GM19395 (cell line): Measurements from ENCODE around the gene SEMA6C.
"Not testable (repeated sequence)": the region's sequence is repeated elsewhere in the genome, so short reads cannot be mapped to it uniquely, and the experiment has no call there.

Source experiments
- ATAC-seq: cut with Tn5 transposase; IDR thresholded peaks from one replicate; pipeline ENCODE4 v1.9.1; 2021; ENCODE audit warnings: mild to moderate bottlenecking, moderate library complexity; ENCODE audit not compliant: unreplicated experiment

The SEMA6C gene, protein sequence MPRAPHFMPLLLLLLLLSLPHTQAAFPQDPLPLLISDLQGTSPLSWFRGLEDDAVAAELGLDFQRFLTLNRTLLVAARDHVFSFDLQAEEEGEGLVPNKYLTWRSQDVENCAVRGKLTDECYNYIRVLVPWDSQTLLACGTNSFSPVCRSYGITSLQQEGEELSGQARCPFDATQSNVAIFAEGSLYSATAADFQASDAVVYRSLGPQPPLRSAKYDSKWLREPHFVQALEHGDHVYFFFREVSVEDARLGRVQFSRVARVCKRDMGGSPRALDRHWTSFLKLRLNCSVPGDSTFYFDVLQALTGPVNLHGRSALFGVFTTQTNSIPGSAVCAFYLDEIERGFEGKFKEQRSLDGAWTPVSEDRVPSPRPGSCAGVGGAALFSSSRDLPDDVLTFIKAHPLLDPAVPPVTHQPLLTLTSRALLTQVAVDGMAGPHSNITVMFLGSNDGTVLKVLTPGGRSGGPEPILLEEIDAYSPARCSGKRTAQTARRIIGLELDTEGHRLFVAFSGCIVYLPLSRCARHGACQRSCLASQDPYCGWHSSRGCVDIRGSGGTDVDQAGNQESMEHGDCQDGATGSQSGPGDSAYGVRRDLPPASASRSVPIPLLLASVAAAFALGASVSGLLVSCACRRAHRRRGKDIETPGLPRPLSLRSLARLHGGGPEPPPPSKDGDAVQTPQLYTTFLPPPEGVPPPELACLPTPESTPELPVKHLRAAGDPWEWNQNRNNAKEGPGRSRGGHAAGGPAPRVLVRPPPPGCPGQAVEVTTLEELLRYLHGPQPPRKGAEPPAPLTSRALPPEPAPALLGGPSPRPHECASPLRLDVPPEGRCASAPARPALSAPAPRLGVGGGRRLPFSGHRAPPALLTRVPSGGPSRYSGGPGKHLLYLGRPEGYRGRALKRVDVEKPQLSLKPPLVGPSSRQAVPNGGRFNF

DNA sequence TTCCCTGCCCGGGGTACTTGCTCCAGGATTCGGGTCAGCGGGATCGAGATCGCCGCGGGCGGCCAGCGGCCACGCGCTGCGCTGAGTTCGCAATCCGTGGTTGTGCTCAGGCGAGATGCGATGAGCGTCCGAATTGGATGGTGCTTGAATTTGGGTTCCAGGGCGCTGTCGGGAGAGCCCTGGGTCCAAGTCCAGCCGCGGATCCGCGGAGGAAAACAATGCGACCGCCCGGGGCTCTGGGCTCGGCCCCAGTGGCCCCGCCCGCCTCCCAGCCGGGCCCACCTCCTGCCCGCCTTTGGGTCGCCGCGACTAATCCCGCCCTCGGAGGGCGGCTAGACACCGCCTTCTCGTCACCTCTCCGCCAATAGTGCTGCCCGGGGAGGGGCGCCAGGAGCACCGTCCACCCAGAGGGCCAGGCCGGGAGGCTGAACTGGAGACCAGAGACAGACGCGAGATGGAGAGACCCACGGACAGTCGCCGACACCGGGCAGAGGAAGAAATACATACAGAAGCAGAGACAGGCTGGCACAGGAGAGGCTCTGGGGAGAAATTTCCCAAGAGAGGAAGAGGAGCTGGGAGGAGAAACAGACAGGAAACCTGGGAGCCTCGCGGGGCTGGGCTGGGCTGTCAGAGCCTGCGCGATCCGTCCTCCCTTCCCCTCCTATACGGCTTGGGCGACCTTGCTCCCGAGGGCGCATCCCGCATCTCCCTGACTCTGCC, at the start of gene SEMA6C:
SEMA6C (minus strand) TSS at position 220 of the 720 bp plus-strand sequence. CDS start 4,010 bp downstream, outside the sequence.
- peak; percentile 99 for ATAC-seq

GRCh38 chr1:151194894-151195594, 48.6 kb upstream of the SEMA6C start:
- not testable (repeated sequence) for ATAC-seq

GRCh38 chr1:151193856-151194255, 47.4 kb upstream of the SEMA6C start:
- no peak for ATAC-seq

DNA sequence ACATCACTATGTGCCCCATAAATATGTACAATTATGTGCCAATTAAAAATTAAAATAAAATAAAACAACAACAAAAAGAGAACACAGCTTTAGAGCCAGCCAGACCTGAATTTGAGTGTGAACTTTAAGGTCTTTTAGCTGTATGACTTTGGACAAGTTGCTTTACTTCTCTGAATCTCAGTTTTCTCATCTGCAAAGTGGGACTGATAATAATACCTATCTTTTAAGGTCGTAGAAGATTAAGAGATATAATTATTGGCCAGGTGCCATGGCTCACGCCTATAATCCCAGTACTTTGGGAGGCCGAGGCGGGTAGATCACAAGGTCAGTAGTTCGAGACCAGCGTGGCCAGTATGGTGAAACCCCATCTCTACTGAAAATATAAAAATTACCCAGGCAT, 46.9 kb upstream of the SEMA6C start:
- ATAC-seq, result no peak

DNA sequence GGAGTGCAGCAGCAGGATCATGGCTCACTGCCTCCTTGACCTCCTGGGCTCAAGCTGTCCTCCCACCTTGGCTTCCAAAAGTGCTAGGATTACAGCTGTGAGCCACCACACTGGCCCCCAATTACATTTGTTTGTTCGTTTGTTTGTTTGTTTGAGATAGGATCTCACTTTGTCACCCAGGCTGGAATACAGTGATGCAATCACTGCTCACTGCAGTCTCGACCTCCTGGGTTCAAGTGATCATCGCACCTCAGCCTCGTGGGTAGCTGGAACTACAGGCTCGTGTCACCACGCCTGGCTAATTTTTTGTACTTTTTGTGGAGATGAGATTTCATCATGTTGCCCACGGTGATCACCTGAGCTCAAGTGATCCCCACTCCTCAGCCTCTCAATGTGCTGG, 45.6 kb upstream of the SEMA6C start:
- ATAC-seq, result no peak

GRCh38 chr1:151189637-151190445, 43.4 kb upstream of the SEMA6C start, which contains the start of gene VPS72:
Gene VPS72, minus strand, starts transcription at chr1:151190197. Its CDS starts 76 bp downstream, at chr1:151190121.
- ATAC-seq, result peak; percentile 91

- not testable (repeated sequence) for ATAC-seq
These were observed 42.2 kb upstream of the SEMA6C start for GRCh38 chr1:151188667-151189066.

- no peak for ATAC-seq
These were observed 40.8 kb upstream of the SEMA6C start for GRCh38 chr1:151187205-151187604.

DNA sequence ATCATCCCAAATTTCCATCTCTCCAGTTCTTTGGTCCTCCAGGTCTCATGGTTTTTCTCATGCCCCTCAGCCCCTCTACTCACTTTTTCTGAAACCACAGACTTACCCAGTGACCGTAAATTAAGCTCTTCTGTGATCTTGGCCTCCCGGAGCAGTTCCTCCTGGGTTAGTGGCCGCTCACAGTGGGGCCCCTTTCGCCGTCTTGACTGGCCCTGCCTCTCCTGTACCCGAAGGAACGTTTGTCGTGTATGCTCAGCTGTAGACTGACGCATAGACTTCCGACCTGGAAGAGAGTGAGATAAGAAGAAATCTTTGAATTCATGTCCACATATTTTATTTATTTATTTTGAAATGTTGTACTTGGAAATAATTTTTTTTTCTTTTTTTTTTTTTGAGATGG, 37.8 kb upstream of the SEMA6C start:
- ATAC-seq, result no peak

DNA sequence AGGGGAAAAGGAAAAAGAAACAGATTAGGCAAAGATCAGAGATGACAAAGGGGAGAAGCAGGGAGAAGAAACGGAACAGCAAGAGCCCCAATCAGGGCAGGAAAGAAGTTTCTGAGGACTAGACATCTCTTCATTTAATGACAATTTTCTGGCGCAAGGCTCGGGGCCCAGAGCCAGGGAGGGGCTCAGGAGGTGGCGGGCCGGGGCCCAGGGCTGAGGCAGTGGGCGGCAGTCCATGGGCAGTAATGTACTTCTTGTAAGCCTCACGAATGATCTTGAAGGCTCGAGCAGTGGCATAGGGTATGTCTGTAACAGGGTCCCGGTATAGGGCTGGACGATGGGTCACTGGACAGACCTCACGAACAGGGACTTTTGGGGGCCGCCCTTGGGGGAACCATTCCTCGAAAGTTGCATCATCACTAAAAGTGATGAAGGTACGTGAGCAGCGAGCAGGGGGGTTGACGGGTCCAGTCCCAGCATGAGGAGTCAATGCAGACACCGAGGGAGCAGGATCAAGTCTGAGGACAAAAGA, 30.1 kb upstream of the SEMA6C start:
- ATAC-seq, result no peak

- no peak for ATAC-seq
These were observed 29.4 kb upstream of the SEMA6C start, which contains the start of gene TMOD4 for GRCh38 chr1:151175863-151176262. Gene TMOD4, minus strand, starts transcription at chr1:151175981. Its CDS starts 1,106 bp downstream, at chr1:151174875.

GRCh38 chr1:151175041-151175741, 28.8 kb upstream of the SEMA6C start:
- no peak for ATAC-seq

DNA sequence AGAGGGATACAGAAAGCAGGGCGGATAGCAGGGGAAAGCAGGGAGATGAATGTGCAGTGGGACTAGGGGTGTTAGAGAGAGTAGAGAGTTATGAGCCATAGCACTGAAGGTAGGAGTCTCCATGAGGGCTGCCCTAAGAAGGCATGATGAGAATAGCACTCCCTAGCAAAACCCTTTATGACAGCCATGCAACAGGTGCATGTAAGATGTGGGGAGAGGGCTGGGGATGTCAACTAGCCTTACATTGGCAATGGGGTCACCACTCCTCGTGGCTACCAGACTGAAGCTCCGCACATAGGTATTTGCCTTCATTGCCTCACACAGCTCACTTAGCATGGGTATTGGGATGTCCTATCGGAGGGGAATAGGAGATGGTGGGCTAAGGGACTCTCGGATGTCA, 24.8 kb upstream of the SEMA6C start:
- no peak for ATAC-seq

GRCh38 chr1:151167116-151167515, 20.7 kb upstream of the SEMA6C start:
- no peak for ATAC-seq

DNA sequence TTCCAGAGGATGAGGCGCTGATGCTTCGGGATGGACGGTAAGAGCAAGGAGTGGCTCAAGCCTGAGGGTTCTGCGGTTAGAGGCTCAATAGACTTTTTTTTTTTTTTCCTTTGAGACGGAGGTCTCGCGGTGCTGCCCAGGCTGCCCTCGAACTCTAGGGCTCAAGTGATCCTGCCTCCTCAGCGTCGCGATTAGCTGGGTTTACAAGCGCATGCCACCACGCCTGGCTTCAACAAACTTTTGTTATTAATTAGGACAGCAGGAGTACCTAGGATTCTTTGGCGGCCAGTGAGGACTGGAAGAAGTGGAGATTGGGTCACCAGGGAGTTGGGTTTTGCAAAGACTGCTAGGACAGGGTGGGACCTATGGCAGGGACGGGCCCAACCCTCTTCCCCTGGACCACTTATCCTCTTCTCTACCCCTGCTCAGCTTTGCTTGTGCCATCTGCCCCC, 20.1 kb upstream of the SEMA6C start:
- ATAC-seq, result no peak

- peak; percentile 82 for ATAC-seq
These were observed 19.5 kb upstream of the SEMA6C start, which contains the start of the genes LYSMD1 and SCNM1 for GRCh38 chr1:151165738-151166504. Gene LYSMD1, minus strand, starts transcription at chr1:151165902. Its CDS starts 644 bp downstream, at chr1:151165258. Gene SCNM1, plus strand, starts transcription at chr1:151166144. Its CDS starts 9 bp downstream, at chr1:151166153.

- ATAC-seq, result no peak
These were observed 18.9 kb upstream of the SEMA6C start for GRCh38 chr1:151165281-151165737.
